ENCODE results near the gene NDUFAF8. TPM values are rescaled to one million over a fixed set of nuclear protein-coding genes. Genes with fewer than 3 reads are reported as not detected.

Gene NDUFAF8
- total RNA-seq, 1 experiment from 2014 or later, result 65.0 TPM

DNA sequence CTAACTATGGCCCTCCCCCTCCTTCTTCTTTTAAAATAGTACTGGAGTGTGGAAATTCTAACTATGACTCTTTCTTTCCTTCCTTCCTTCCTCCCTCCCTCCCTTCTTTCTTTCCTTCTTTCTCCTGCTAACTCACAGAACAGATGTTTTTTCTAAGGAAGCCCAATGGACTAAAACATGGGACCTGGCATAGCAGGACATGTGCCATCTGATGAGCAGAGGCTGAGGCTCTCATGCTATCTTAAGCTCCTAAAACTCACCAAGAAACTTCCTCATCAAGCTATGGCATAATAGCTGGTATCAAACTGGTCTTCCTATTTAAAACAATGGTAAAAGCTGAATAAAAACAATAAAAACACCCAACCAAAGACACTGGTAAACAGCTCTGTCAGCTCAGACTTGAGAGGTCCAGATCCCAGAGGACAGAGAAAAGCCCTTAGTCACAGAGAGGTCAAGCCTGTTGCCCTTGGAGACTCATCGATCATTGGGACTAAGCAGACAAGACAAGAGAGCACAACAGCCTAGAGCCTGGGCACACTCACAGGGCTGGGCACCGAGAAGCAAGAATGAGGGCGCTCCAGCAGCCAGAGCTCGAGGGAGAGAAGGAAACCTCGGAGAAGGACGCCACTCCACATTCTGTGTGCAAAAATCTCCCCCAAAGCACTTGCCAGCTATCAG, 28.4 kb downstream of the NDUFAF8 start:
- no peak for DNase-seq
- H3K36me3 Mint-ChIP-seq (ENCODE audit: insufficient read depth, unreplicated experiment), result peaks cover 63% of the 10 kb centered on the region
- H3K9me3 Mint-ChIP-seq (ENCODE audit: unreplicated experiment), result no peaks in the 10 kb centered on the region
- TF ChIP-seq, protein P1, sequence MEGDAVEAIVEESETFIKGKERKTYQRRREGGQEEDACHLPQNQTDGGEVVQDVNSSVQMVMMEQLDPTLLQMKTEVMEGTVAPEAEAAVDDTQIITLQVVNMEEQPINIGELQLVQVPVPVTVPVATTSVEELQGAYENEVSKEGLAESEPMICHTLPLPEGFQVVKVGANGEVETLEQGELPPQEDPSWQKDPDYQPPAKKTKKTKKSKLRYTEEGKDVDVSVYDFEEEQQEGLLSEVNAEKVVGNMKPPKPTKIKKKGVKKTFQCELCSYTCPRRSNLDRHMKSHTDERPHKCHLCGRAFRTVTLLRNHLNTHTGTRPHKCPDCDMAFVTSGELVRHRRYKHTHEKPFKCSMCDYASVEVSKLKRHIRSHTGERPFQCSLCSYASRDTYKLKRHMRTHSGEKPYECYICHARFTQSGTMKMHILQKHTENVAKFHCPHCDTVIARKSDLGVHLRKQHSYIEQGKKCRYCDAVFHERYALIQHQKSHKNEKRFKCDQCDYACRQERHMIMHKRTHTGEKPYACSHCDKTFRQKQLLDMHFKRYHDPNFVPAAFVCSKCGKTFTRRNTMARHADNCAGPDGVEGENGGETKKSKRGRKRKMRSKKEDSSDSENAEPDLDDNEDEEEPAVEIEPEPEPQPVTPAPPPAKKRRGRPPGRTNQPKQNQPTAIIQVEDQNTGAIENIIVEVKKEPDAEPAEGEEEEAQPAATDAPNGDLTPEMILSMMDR (IDR thresholded peaks at IDR 0.05; ENCODE audit: insufficient read depth in 1 of 2, low read depth in 1 of 2, low read length in 1 of 2, severe bottlenecking in 1 of 2, unreplicated experiment in 1 of 2), result no peak
- CTCF ChIA-PET, result no interaction called here
- Histone ChIP-seq H3K4me3 (ENCODE audit: low read depth, low read length) (no peak overlapping the region), H3K9me3 (no peaks in the 10 kb centered on the region), H3K27me3 (replicated peaks; ENCODE audit: control insufficient read depth, insufficient read depth, low read length) (no peaks in the 10 kb centered on the region), H3K4me1 (no peaks in the 10 kb centered on the region), H3K36me3 (ENCODE audit: control insufficient read depth, insufficient read depth, low read length) (peaks cover 5% of the 10 kb centered on the region)
- no TSS peak for BruUV-seq (replicated peaks)
- no peaks in the 10 kb centered on the region for H3K4me1 Mint-ChIP-seq (ENCODE audit: low read depth, unreplicated experiment)
- H3K27ac Mint-ChIP-seq (ENCODE audit: unreplicated experiment), result no peak overlapping the region
- intact Hi-C loops (cut with micrococcal nuclease; ENCODE audit: unreplicated experiment), result no loop called here
- no peak overlapping the region for H3K4me3 Mint-ChIP-seq (ENCODE audit: unreplicated experiment)
- POLR2A ChIA-PET, result interaction anchor here (0.5 to 0.7 kb wide), 2 partner anchors 45 to 219 kb away, joined by 3 read pairs; partner anchors contain the start of gene CEP131
- no peaks in the 10 kb centered on the region for H3K27me3 Mint-ChIP-seq (ENCODE audit: insufficient read depth, unreplicated experiment)

DNA sequence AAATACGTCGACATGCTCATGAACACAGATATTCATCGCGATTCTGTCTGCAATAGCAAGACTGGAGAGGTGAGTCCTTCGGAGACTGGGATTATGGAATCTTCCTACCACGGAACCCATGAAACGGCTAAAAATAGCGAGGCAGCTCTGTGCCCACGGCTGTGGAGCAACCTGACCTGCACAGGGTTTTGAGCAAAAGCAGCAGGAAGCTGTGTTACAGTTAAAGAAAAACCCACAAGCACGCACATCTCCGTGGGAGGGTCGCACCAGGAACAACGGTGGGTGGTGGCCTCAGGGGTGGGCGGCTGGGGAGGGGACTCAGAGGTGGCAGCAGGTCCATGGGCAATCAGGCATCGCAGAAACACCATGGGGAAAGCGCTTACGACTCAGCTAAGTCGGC, 31.2 kb downstream of the NDUFAF8 start:
- Histone ChIP-seq H3K36me3 (ENCODE audit: control insufficient read depth, insufficient read depth, low read length) (peaks cover 3% of the 10 kb centered on the region), H3K4me1 (no peaks in the 10 kb centered on the region), H3K9me3 (no peaks in the 10 kb centered on the region), H3K27me3 (replicated peaks; ENCODE audit: control insufficient read depth, insufficient read depth, low read length) (no peaks in the 10 kb centered on the region), H3K4me3 (ENCODE audit: low read depth, low read length) (no peak overlapping the region)
- Mint-ChIP-seq H3K9me3 (ENCODE audit: unreplicated experiment) (no peaks in the 10 kb centered on the region), H3K27me3 (ENCODE audit: insufficient read depth, unreplicated experiment) (no peaks in the 10 kb centered on the region), H3K4me1 (ENCODE audit: low read depth, unreplicated experiment) (no peaks in the 10 kb centered on the region), H3K4me3 (ENCODE audit: unreplicated experiment) (no peak overlapping the region), H3K27ac (ENCODE audit: unreplicated experiment) (no peak overlapping the region), H3K36me3 (ENCODE audit: insufficient read depth, unreplicated experiment) (peaks cover 80% of the 10 kb centered on the region)
- CTCF ChIA-PET, result no interaction called here
- POLR2A ChIA-PET, result no interaction called here
- intact Hi-C loops (cut with micrococcal nuclease; ENCODE audit: unreplicated experiment), result no loop called here
- TF ChIP-seq, protein P1 (IDR thresholded peaks at IDR 0.05; ENCODE audit: insufficient read depth in 1 of 2, low read depth in 1 of 2, low read length in 1 of 2, severe bottlenecking in 1 of 2, unreplicated experiment in 1 of 2), result no peak
- BruUV-seq (replicated peaks), result no TSS peak
- no peak for DNase-seq

DNA sequence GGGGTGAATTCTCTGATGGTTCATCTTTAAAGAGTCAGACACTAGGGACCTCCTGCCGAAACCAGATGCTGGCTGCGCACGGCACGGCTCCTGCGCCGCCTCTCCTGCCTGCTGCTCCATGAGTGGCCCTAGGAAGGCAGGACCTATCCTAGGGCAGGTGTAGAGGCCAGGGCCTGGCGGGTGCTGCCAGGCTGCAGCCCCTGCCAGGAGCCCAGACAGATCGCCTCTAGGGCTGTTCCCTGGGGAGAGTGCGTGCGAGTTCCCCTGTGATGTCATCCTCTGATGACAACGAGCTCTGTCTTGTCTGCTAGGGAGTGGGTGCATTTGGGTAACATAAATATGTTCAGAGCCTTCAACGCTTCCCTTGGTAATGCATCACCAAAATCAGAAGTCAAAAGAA, 32.1 kb downstream of the NDUFAF8 start:
- no peaks in the 10 kb centered on the region for H3K9me3 ChIP-seq
- H3K27me3 ChIP-seq (replicated peaks; ENCODE audit: control insufficient read depth, insufficient read depth, low read length), result no peaks in the 10 kb centered on the region
- intact Hi-C loops (cut with micrococcal nuclease; ENCODE audit: unreplicated experiment), result no loop called here
- no peak for DNase-seq
- POLR2A ChIA-PET, result no interaction called here
- Mint-ChIP-seq H3K27me3 (ENCODE audit: insufficient read depth, unreplicated experiment) (no peaks in the 10 kb centered on the region), H3K27ac (ENCODE audit: unreplicated experiment) (no peak overlapping the region), H3K4me1 (ENCODE audit: low read depth, unreplicated experiment) (no peaks in the 10 kb centered on the region), H3K36me3 (ENCODE audit: insufficient read depth, unreplicated experiment) (peaks cover 79% of the 10 kb centered on the region), H3K4me3 (ENCODE audit: unreplicated experiment) (no peak overlapping the region), H3K9me3 (ENCODE audit: unreplicated experiment) (no peaks in the 10 kb centered on the region)
- H3K36me3 ChIP-seq (ENCODE audit: control insufficient read depth, insufficient read depth, low read length), result peaks cover 3% of the 10 kb centered on the region
- CTCF ChIA-PET, result no interaction called here
- no TSS peak for BruUV-seq (replicated peaks)
- no peak overlapping the region for H3K4me3 ChIP-seq (ENCODE audit: low read depth, low read length)
- TF ChIP-seq, protein P1 (IDR thresholded peaks at IDR 0.05; ENCODE audit: insufficient read depth in 1 of 2, low read depth in 1 of 2, low read length in 1 of 2, severe bottlenecking in 1 of 2, unreplicated experiment in 1 of 2), result no peak
- H3K4me1 ChIP-seq, result no peaks in the 10 kb centered on the region
